BLaER1 (cell line): ENCODE results near the gene PTPRN2.

Source experiments
- H3K27ac ChIP-seq: shearing (Covaris generic); formaldehyde crosslinking; 2 replicates; pipeline ENCODE4 v1.8.1; 2022
- H3K27me3 ChIP-seq: shearing (Covaris generic); formaldehyde crosslinking; 2 replicates; pipeline ENCODE4 v1.8.1; 2022
- H3K36me3 ChIP-seq: shearing (Covaris generic); formaldehyde crosslinking; 2 replicates; pipeline ENCODE4 v1.8.1; 2022
- H3K4me1 ChIP-seq: shearing (Covaris generic); formaldehyde crosslinking; 2 replicates; pipeline ENCODE4 v1.8.1; 2022
- H3K4me2 ChIP-seq: shearing (Covaris generic); formaldehyde crosslinking; 2 replicates; pipeline ENCODE4 v1.8.1; 2022
- H3K4me3 ChIP-seq: shearing (Covaris generic); formaldehyde crosslinking; 2 replicates; pipeline ENCODE4 v1.8.1; 2022
- H3K9ac ChIP-seq: shearing (Covaris generic); formaldehyde crosslinking; 2 replicates; pipeline ENCODE4 v1.8.1; 2022
- H3K9me3 ChIP-seq: shearing (Covaris generic); formaldehyde crosslinking; 2 replicates; pipeline ENCODE4 v1.8.1; 2022
- H4K20me1 ChIP-seq: shearing (Covaris generic); formaldehyde crosslinking; 2 replicates; pipeline ENCODE4 v1.8.1; 2022
- Cebpa-rat ChIP-seq: shearing (Covaris generic); IDR thresholded peaks from 2 replicates; pipeline ENCODE4 v1.8.1; 2022

PTPRN2 gene

GRCh38 chr7:158589653-158590052 is 2.0 kb upstream of the PTPRN2 start:
- Histone ChIP-seq H3K4me2 (no peak overlapping the region), H3K36me3 (no peaks in the 10 kb centered on the region), H3K27ac (no peak overlapping the region), H4K20me1 (no peaks in the 10 kb centered on the region), H3K4me1 (no peaks in the 10 kb centered on the region), H3K9ac (no peak overlapping the region), H3K4me3 (no peak overlapping the region), H3K27me3 (peaks cover 31% of the 10 kb centered on the region), H3K9me3 (peaks cover 6% of the 10 kb centered on the region; the same call in 1 of the 2 replicates)
- TF ChIP-seq Cebpa-rat: no peak

- Histone ChIP-seq H3K9me3 (no peaks in the 10 kb centered on the region), H3K27me3 (peaks cover 31% of the 10 kb centered on the region), H3K4me2 (no peak overlapping the region), H3K9ac (no peak overlapping the region), H3K36me3 (no peaks in the 10 kb centered on the region), H3K27ac (no peak overlapping the region), H3K4me1 (no peaks in the 10 kb centered on the region), H3K4me3 (no peak overlapping the region), H4K20me1 (no peaks in the 10 kb centered on the region)
- no peak for TF ChIP-seq Cebpa-rat
These were observed 1.3 kb upstream of the PTPRN2 start for GRCh38 chr7:158588878-158589442.

- H3K4me2 ChIP-seq: peak overlapping the region; percentile 40; the same call in 1 of the 2 replicates
- no peaks in the 10 kb centered on the region for H4K20me1 ChIP-seq
- no peaks in the 10 kb centered on the region for H3K9me3 ChIP-seq
- TF ChIP-seq Cebpa-rat: no peak
- no peaks in the 10 kb centered on the region for H3K36me3 ChIP-seq
- peaks cover 31% of the 10 kb centered on the region for H3K27me3 ChIP-seq
- H3K27ac ChIP-seq: no peak overlapping the region
- H3K4me1 ChIP-seq: no peaks in the 10 kb centered on the region
- no peak overlapping the region for H3K4me3 ChIP-seq
- H3K9ac ChIP-seq: no peak overlapping the region
These were observed 658 bp upstream of the PTPRN2 start for GRCh38 chr7:158588085-158588877.

- Histone ChIP-seq H3K4me3 (no peak overlapping the region), H3K4me1 (peaks cover 8% of the 10 kb centered on the region), H3K27ac (no peak overlapping the region), H3K9me3 (no peaks in the 10 kb centered on the region), H4K20me1 (no peaks in the 10 kb centered on the region), H3K9ac (no peak overlapping the region), H3K27me3 (peaks cover 31% of the 10 kb centered on the region), H3K4me2 (no peak overlapping the region), H3K36me3 (no peaks in the 10 kb centered on the region)
- TF ChIP-seq Cebpa-rat: no peak
These were observed 993 bp downstream of the PTPRN2 start for GRCh38 chr7:158586499-158587161.

- H4K20me1 ChIP-seq: no peaks in the 10 kb centered on the region
- H3K4me1 ChIP-seq: peaks cover 12% of the 10 kb centered on the region
- H3K27me3 ChIP-seq: peaks cover 31% of the 10 kb centered on the region
- no peak overlapping the region for H3K9ac ChIP-seq
- no peaks in the 10 kb centered on the region for H3K36me3 ChIP-seq
- TF ChIP-seq Cebpa-rat: no peak
- H3K9me3 ChIP-seq: peaks cover 2% of the 10 kb centered on the region; the same call in 1 of the 2 replicates
- no peak overlapping the region for H3K4me2 ChIP-seq
- no peak overlapping the region for H3K4me3 ChIP-seq
- no peak overlapping the region for H3K27ac ChIP-seq
These were observed 1.7 kb downstream of the PTPRN2 start for GRCh38 chr7:158585721-158586498.

- Histone ChIP-seq H3K27ac (no peak overlapping the region), H3K9ac (no peak overlapping the region), H3K4me2 (no peak overlapping the region), H3K4me1 (peaks cover 12% of the 10 kb centered on the region), H4K20me1 (no peaks in the 10 kb centered on the region), H3K27me3 (peaks cover 28% of the 10 kb centered on the region), H3K36me3 (no peaks in the 10 kb centered on the region), H3K9me3 (peaks cover 17% of the 10 kb centered on the region), H3K4me3 (no peak overlapping the region)
- TF ChIP-seq Cebpa-rat: no peak
These were observed 3.2 kb downstream of the PTPRN2 start for GRCh38 chr7:158584407-158584806.

GRCh38 chr7:158583810-158584209 is 3.8 kb downstream of the PTPRN2 start:
- Histone ChIP-seq H3K27me3 (peaks cover 22% of the 10 kb centered on the region), H3K4me2 (no peak overlapping the region), H3K36me3 (no peaks in the 10 kb centered on the region), H3K9me3 (peaks cover 23% of the 10 kb centered on the region), H3K9ac (no peak overlapping the region), H3K4me3 (no peak overlapping the region), H4K20me1 (no peaks in the 10 kb centered on the region), H3K27ac (no peak overlapping the region), H3K4me1 (peaks cover 12% of the 10 kb centered on the region)
- no peak for TF ChIP-seq Cebpa-rat

- H3K9ac ChIP-seq: no peak overlapping the region
- TF ChIP-seq Cebpa-rat: no peak
- H3K27ac ChIP-seq: no peak overlapping the region
- H3K4me2 ChIP-seq: no peak overlapping the region
- H3K9me3 ChIP-seq: peaks cover 30% of the 10 kb centered on the region
- H3K36me3 ChIP-seq: no peaks in the 10 kb centered on the region
- H3K4me1 ChIP-seq: peaks cover 12% of the 10 kb centered on the region
- peaks cover 15% of the 10 kb centered on the region for H3K27me3 ChIP-seq
- H4K20me1 ChIP-seq: no peaks in the 10 kb centered on the region
- H3K4me3 ChIP-seq: no peak overlapping the region
These were observed 4.5 kb downstream of the PTPRN2 start for GRCh38 chr7:158583143-158583542.

GRCh38 chr7:158582089-158582456 is 5.5 kb downstream of the PTPRN2 start:
- no peak for TF ChIP-seq Cebpa-rat
- Histone ChIP-seq H3K4me1 (peaks cover 12% of the 10 kb centered on the region), H3K4me2 (peak overlapping the region; percentile 36), H3K9ac (no peak overlapping the region), H3K9me3 (peaks cover 31% of the 10 kb centered on the region), H3K4me3 (no peak overlapping the region), H3K27me3 (peaks cover 13% of the 10 kb centered on the region; the same call in 1 of the 2 replicates), H3K27ac (no peak overlapping the region), H4K20me1 (no peaks in the 10 kb centered on the region), H3K36me3 (no peaks in the 10 kb centered on the region)
